Measurements from ENCODE around the gene PRKCE. TPM values are rescaled to one million over a fixed set of nuclear protein-coding genes. Genes with fewer than 3 reads are reported as not detected.

PRKCE gene
- total and polyA plus RNA-seq, 2 of the 8 experiments (the other 6 are each of a cell fraction or from before 2014, with no cell fraction given) = 0.54 to 2.1 TPM

DNA sequence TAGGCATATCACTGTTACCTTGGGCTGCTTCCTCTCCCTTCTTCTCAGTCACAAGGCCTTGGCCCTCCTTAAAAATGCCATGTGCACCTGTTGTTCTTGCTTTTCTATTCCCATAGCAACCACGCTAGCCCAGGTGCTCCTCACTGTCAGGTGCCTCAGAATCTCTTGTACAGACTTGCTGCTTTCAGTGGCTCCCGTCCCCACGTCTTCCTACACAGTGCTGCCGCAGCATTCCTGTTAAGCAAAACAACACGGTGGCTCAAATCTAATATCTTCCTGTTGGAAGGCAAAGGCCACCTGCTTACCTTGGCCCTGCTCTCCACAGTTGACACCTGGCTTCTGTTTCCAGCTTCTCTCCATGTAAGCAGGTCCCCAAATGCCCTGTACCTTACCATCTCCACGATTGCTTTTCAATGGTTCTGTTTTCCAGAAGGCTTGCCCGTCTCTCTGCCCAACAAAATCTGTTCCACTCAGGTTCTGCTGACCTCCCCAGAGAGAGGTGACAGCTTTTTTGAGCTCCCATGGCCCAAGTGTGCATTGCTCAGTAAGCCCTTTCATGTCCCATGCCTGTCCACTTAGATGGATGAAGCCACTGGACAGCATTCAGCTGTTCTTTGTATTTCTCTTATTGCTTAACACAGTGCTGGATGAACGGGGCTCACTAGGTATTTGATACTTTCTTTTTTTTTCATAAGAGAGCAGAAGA is 240.4 kb downstream of the PRKCE start (continued):
- TF ChIP-seq CHD7 (IDR thresholded peaks at IDR 0.05; ENCODE audit: insufficient replicate concordance, low read length) (no peak), CBX5 (IDR thresholded peaks at IDR 0.05; ENCODE audit: low read depth, low read length) (no peak)
